GM12878 (cell line): ENCODE measurements around the gene ADCY9. TPM values are rescaled to one million over a fixed set of nuclear protein-coding genes. Genes with fewer than 3 reads are reported as not detected.

Experiments used
- ATAC-seq: fragments of 200-7000 bp; cut with Tn5 transposase; 3 replicates; pipeline ENCODE4 v1.9.1; 2020; ENCODE audit warnings: mild to moderate bottlenecking, moderate library complexity
- BruUV-seq: library from RNA; stranded (reverse); fragments of 400-500 nt; replicated peaks from 2 replicates; lab custom pipeline; 2021; lab: Mats Ljungman, UMichigan
- CTCF ChIA-PET: fragments of 300-600 bp; sonication (Branson Sonifier 250); formaldehyde crosslinking; extraction: SDS; loops from one replicate; lab custom pipeline; 2021; ENCODE audit warnings: inconsistent platforms; lab: Yijun Ruan, JAX
- POLR2A ChIA-PET: fragments of 350-600 bp; formaldehyde crosslinking; extraction: SDS; loops from one replicate; lab custom pipeline; 2021; ENCODE audit warnings: inconsistent platforms; lab: Charles Lee
- RAD21 ChIA-PET: fragments of 300-600 bp; sonication (Branson Sonifier 250); formaldehyde crosslinking; loops from one replicate; lab custom pipeline; 2023; ENCODE audit warnings: antibody characterized with exemption; ENCODE audit not compliant: unreplicated experiment; lab: Charles Lee
- SMC1A ChIA-PET: fragments of 300-600 bp; sonication (Branson Sonifier 250); formaldehyde crosslinking; loops from one replicate; lab custom pipeline; 2023; ENCODE audit not compliant: unreplicated experiment, uncharacterized antibody; lab: Charles Lee
- DNase-seq: peaks from one replicate; pipeline ENCODE4 v3.0.0-alpha.2; 2011; ENCODE audit warnings: low read depth, low spot score
- FAIRE-seq: peaks from 3 replicates; lab custom pipeline; 2011; peaks lifted over from hg19 to GRCh38; lab: Jason Lieb, UNC
- H2AFZ ChIP-seq: 2 replicates; pipeline ENCODE4 v1.6.0; 2011; ENCODE audit warnings: low read depth, low read length, control low read depth; ENCODE audit not compliant: control insufficient read depth
- H3K27ac ChIP-seq: 2 replicates; pipeline ENCODE4 v1.5.1; 2011; ENCODE audit warnings: control low read depth; ENCODE audit not compliant: control insufficient read depth, insufficient read depth
- H3K27me3 ChIP-seq, 2 experiments: replicated peaks in 1 of 2; 2 replicates each; pipeline versions ENCODE4 v1.6.0 to v1.6.1; 2011; ENCODE audit warnings: low read length in 1 of 2; ENCODE audit not compliant: control insufficient read depth in 2 of 2, insufficient read depth in 2 of 2
- H3K36me3 ChIP-seq, 2 experiments: 2 replicates each; pipeline ENCODE4 v1.5.1; 2011; ENCODE audit warnings: low read length in 1 of 2; ENCODE audit not compliant: control insufficient read depth in 2 of 2, insufficient read depth in 2 of 2
- H3K4me1 ChIP-seq: 2 replicates; pipeline ENCODE4 v1.6.1; 2011; ENCODE audit warnings: mild to moderate bottlenecking, low read length, moderate library complexity, mixed read lengths; ENCODE audit not compliant: control insufficient read depth, insufficient read depth
- H3K4me2 ChIP-seq: 2 replicates; pipeline ENCODE4 v1.6.0; 2011; ENCODE audit warnings: control low read depth; ENCODE audit not compliant: control insufficient read depth, insufficient read depth
- H3K4me3 ChIP-seq: fragments of 200-600 bp; sonication (generic); 2 replicates; pipeline ENCODE4 v1.5.1; 2016
- H3K79me2 ChIP-seq: 2 replicates; pipeline ENCODE4 v1.6.0; 2011; ENCODE audit warnings: low read length; ENCODE audit not compliant: control insufficient read depth, insufficient read depth
- H3K9ac ChIP-seq: 2 replicates; pipeline ENCODE4 v1.8.0; 2011; ENCODE audit warnings: low read length, control low read depth, mixed read lengths; ENCODE audit not compliant: control insufficient read depth, insufficient read depth
- H3K9me3 ChIP-seq: replicated peaks from 3 replicates; pipeline ENCODE4 v1.5.1; 2011; ENCODE audit warnings: mild to moderate bottlenecking, low read length; ENCODE audit not compliant: control insufficient read depth, insufficient read depth
- H4K20me1 ChIP-seq: 2 replicates; pipeline ENCODE4 v1.6.0; 2011; ENCODE audit not compliant: control insufficient read depth, insufficient read depth
- KLF5 ChIP-seq: fragments of 450-650 bp; IDR thresholded peaks from 2 replicates; pipeline ENCODE4 v1.6.1; 2014; ENCODE audit warnings: mild to moderate bottlenecking; ENCODE audit not compliant: partially characterized antibody
- MTA2 ChIP-seq: fragments of 450-650 bp; IDR thresholded peaks from 2 replicates; pipeline ENCODE4 v1.6.1; 2016; ENCODE audit warnings: low read depth, mild to moderate bottlenecking, moderate library complexity
- NFIC ChIP-seq: IDR thresholded peaks from 2 replicates; pipeline ENCODE4 v1.6.1; 2012; ENCODE audit warnings: low read depth, mild to moderate bottlenecking, inconsistent platforms, low read length, moderate library complexity
- NR2C1 ChIP-seq: fragments of 450-650 bp; IDR thresholded peaks from 2 replicates; pipeline ENCODE4 v1.6.1; 2017; ENCODE audit warnings: antibody characterized with exemption, mild to moderate bottlenecking, moderate library complexity
- PAX8 ChIP-seq: fragments of 450-650 bp; IDR thresholded peaks from 2 replicates; pipeline ENCODE4 v1.6.1; 2017; ENCODE audit warnings: mild to moderate bottlenecking, moderate library complexity
- PML ChIP-seq: IDR thresholded peaks from 2 replicates; pipeline ENCODE4 v1.6.1; 2012; ENCODE audit warnings: low read length, inconsistent platforms
- RCOR1 ChIP-seq: conservative IDR thresholded peaks from 2 replicates; pipeline ENCODE4 v1.6.1; 2012; ENCODE audit warnings: low read depth, low read length, improper control_type of control experiment
- RUNX3 ChIP-seq: IDR thresholded peaks from 2 replicates; pipeline ENCODE4 v1.6.1; 2012; ENCODE audit warnings: low read length, inconsistent platforms
- SMAD1 ChIP-seq: fragments of 450-650 bp; IDR thresholded peaks from 2 replicates; pipeline ENCODE4 v1.6.1; 2018; ENCODE audit warnings: mild to moderate bottlenecking, low read depth; ENCODE audit not compliant: partially characterized antibody
- SUZ12 ChIP-seq: fragments of 200-600 bp; sonication (generic); IDR thresholded peaks from one replicate; pipeline ENCODE4 v1.6.1; 2018; ENCODE audit warnings: antibody characterized with exemption, mild to moderate bottlenecking; ENCODE audit not compliant: unreplicated experiment
- WRNIP1 ChIP-seq: IDR thresholded peaks from 2 replicates; pipeline ENCODE4 v1.6.1; 2011; ENCODE audit warnings: low read depth, low read length, improper control_type of control experiment, borderline replicate concordance
- ZNF24 ChIP-seq: fragments of 450-650 bp; IDR thresholded peaks from 2 replicates; pipeline ENCODE4 v1.6.1; 2017; ENCODE audit warnings: antibody characterized with exemption, mild to moderate bottlenecking
- WGBS: methylation state at CpG from one replicate; pipeline ENCODE4 v1.1.6; 2016; ENCODE audit warnings: low lambda C conversion rate; ENCODE audit not compliant: insufficient replicate concordance, insufficient coverage; ENCODE audit errors: missing lambda C conversion rate; 5-methylcytosine and 5-hydroxymethylcytosine counted together
- in situ Hi-C: fragments of 300-500 bp; cut with MboI; formaldehyde crosslinking; loops from 9 replicates; pipeline ENCODE4 v1.14.3; 2018; ENCODE audit warnings: mixed read lengths
- intact Hi-C: fragments of 100-400 bp; cut with micrococcal nuclease; formaldehyde crosslinking; loops from one replicate; pipeline ENCODE4 v1.14.2; 2022; ENCODE audit not compliant: unreplicated experiment
- polyA plus RNA-seq, 11 experiments: library from polyadenylated mRNA; depleted of rRNA in 4 of 11; unstranded in 6 of 11; stranded (reverse) in 5 of 11; fragments of >200 nt; fragmentation: Nextera tagmentation in 4 of 11; fragmentation: Illumina TruSeq in 1 of 11; extraction: Ambion mirVana in 4 of 11; extraction: Trizol in 1 of 11; gene quantifications; 1 replicate in 1 of 11; 2 replicates in 10 of 11; pipeline versions ENCODE4 v1.2.1 to v1.2.3, GENCODE V29; 2011 to 2016; ENCODE audit warnings: inconsistent platforms in 2 of 11, missing spikeins in 2 of 11, low read depth in 1 of 11
- total RNA-seq, 4 experiments: library from RNA; depleted of rRNA in 3 of 4; stranded (reverse); fragments of >200 nt in 3 of 4; fragmentation: Illumina TruSeq in 1 of 4; extraction: Trizol in 1 of 4; gene quantifications; 2 replicates each; pipeline versions ENCODE4 v1.2.1 to v1.2.3, GENCODE V29; 2013 to 2021
- TF ChIP-seq, protein P1 (sequence below): IDR thresholded peaks from 2 replicates; pipeline ENCODE4 v1.6.1; 2012; ENCODE audit warnings: mild to moderate bottlenecking, low read depth, low read length
- TF ChIP-seq, protein P2 (sequence below): IDR thresholded peaks from 2 replicates; pipeline ENCODE4 v1.6.1; 2012; ENCODE audit warnings: low read depth, low read length, improper control_type of control experiment

The ADCY9 gene
- total and polyA plus RNA-seq, 10 of the 15 experiments (the other 5 are each of a cell fraction or from before 2014, with no cell fraction given) = 0.09 to 0.41 (median 0.15) TPM; not detected in 3

DNA sequence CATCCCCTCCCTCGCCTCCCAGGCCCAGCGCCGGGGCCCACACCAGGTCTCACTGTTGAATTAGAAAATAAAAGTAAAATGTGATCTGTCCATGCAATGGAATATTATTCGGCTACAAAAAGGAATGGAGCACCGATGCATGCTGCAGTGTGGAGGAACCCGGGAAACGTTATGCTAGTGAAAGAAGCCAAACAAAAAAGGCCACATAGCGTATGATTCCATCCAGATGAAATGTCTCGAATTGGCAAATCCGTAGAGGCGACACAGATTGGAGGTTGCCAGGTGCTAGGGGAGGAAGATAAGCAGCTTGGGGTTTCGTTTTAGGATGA lies 972 bp upstream of the ADCY9 start (continued):
- TF ChIP-seq, protein P1, sequence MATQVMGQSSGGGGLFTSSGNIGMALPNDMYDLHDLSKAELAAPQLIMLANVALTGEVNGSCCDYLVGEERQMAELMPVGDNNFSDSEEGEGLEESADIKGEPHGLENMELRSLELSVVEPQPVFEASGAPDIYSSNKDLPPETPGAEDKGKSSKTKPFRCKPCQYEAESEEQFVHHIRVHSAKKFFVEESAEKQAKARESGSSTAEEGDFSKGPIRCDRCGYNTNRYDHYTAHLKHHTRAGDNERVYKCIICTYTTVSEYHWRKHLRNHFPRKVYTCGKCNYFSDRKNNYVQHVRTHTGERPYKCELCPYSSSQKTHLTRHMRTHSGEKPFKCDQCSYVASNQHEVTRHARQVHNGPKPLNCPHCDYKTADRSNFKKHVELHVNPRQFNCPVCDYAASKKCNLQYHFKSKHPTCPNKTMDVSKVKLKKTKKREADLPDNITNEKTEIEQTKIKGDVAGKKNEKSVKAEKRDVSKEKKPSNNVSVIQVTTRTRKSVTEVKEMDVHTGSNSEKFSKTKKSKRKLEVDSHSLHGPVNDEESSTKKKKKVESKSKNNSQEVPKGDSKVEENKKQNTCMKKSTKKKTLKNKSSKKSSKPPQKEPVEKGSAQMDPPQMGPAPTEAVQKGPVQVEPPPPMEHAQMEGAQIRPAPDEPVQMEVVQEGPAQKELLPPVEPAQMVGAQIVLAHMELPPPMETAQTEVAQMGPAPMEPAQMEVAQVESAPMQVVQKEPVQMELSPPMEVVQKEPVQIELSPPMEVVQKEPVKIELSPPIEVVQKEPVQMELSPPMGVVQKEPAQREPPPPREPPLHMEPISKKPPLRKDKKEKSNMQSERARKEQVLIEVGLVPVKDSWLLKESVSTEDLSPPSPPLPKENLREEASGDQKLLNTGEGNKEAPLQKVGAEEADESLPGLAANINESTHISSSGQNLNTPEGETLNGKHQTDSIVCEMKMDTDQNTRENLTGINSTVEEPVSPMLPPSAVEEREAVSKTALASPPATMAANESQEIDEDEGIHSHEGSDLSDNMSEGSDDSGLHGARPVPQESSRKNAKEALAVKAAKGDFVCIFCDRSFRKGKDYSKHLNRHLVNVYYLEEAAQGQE = no peak
- TF ChIP-seq SMAD1 (no peak), ZNF24 (no peak), RUNX3 (no peak), PML (no peak), RCOR1 (no peak), NFIC (no peak), KLF5 (no peak), PAX8 (no peak), NR2C1 (no peak)

DNA sequence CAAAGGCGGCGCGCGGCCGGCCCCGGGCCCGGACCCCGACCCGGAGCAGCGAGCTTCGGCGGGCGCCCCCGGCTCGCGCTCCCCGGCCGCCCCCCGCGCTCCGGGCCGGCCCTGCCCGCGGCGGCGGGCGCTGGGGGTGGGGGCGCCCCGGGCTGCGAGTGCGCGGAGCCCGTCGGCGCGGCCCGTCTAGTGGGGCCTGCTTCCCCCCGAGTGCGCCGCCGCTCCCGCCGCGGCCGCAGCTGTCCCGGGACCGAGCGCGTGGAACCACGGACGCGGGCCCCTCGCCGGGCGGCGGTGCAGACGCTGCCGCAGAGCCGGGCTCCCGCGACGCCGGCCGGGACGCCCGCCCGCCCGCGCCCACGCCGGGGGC lies 308 bp downstream of the ADCY9 start:
- in situ Hi-C loops = no loop called here
- POLR2A ChIA-PET = no interaction called here

More for the DNA sequence above, 308 bp downstream of the ADCY9 start:
- Histone ChIP-seq H3K4me3 (no peak overlapping the region), H3K79me2 (no peaks in the 10 kb centered on the region), H2AFZ (no peak overlapping the region), H4K20me1 (no peaks in the 10 kb centered on the region), H3K27me3 (peaks cover 0 to 4% of the 10 kb centered on the region in 2 experiments; a peak in 1 of 4 replicates), H3K36me3 (no peaks in the 10 kb centered on the region), H3K27ac (no peak overlapping the region), H3K9me3 (no peaks in the 10 kb centered on the region), H3K9ac (no peak overlapping the region), H3K4me2 (no peak overlapping the region; the same call in 1 of the 2 replicates), H3K4me1 (no peaks in the 10 kb centered on the region)
- FAIRE-seq (no peak), DNase-seq (no peak), ATAC-seq (no peak)
- ChIA-PET SMC1A (interaction anchor here (0.5 kb wide), 1 partner anchor 69 kb away, joined by 3 read pairs; no protein-coding TSS in a partner anchor), RAD21 (no interaction called here), CTCF (no interaction called here)
- no TSS peak for BruUV-seq
- no CpG with 5 or more reads among the region's 71 CpGs for WGBS
- TF ChIP-seq SUZ12 (no peak), WRNIP1 (no peak), NFIC (no peak), MTA2 (no peak)
- TF ChIP-seq, protein P2, sequence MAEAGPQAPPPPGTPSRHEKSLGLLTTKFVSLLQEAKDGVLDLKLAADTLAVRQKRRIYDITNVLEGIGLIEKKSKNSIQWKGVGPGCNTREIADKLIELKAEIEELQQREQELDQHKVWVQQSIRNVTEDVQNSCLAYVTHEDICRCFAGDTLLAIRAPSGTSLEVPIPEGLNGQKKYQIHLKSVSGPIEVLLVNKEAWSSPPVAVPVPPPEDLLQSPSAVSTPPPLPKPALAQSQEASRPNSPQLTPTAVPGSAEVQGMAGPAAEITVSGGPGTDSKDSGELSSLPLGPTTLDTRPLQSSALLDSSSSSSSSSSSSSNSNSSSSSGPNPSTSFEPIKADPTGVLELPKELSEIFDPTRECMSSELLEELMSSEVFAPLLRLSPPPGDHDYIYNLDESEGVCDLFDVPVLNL = no peak
- intact Hi-C loops = loop anchor here (5.0 kb wide), 1 partner anchor 136 kb away; no protein-coding TSS in a partner anchor
